Measurements from ENCODE around the gene KRTAP5-7. TPM values are rescaled to one million over a fixed set of nuclear protein-coding genes. Genes with fewer than 3 reads are reported as not detected.

KRTAP5-7 gene
- total and polyA plus RNA-seq, 2 donors (not counting 3 experiments of a cell fraction or from before 2014, with no cell fraction given) = 0.07 TPM; not detected in 1

- H3K36me3 ChIP-seq (ENCODE audit: control insufficient read depth in 2 of 2, extremely low read depth in 1 of 2, insufficient read depth in 2 of 2, low read length in 2 of 2) = peaks cover 0 to 51% of the 10 kb centered on the region in 2 experiments
- H3K27ac ChIP-seq (ENCODE audit: insufficient read depth, low read depth, low read length) = no peak overlapping the region
- no peaks in the 10 kb centered on the region for H3K27me3 ChIP-seq (ENCODE audit: control insufficient read depth in 2 of 2, insufficient read depth in 2 of 2, low read length in 2 of 2)
- no peaks in the 10 kb centered on the region for H3K9me3 ChIP-seq (replicated peaks; ENCODE audit: control insufficient read depth, insufficient read depth, low read length)
- no peak for TF ChIP-seq MYC (IDR thresholded peaks at IDR 0.05; ENCODE audit: low read depth, low read length)
- no peaks in the 10 kb centered on the region for H4K20me1 ChIP-seq (replicated peaks; ENCODE audit: control insufficient read depth, extremely low read depth, insufficient read depth, low read length)
- intact Hi-C loops (cut with micrococcal nuclease) = loop anchor here (10.0 kb wide), 1 partner anchor 100 kb away; the partner anchor contains the start of gene KRTAP5-11
- no peak overlapping the region for H2AFZ ChIP-seq (ENCODE audit: low read depth, low read length)
- H3K9me1 ChIP-seq (replicated peaks; ENCODE audit: control insufficient read depth, extremely low read depth, insufficient read depth, low read length) = no peaks in the 10 kb centered on the region
- no peak overlapping the region for H3K4me3 ChIP-seq (replicated peaks in 1 of 3; ENCODE audit: insufficient read depth in 1 of 3, low read depth in 1 of 3, low read length in 3 of 3)
- dilution Hi-C loops (cut with MboI; ENCODE audit: extremely low pct_ligation_motif_present, low sequenced_read_pairs) = no loop called here
- BruUV-seq (replicated peaks) = no TSS peak
- peaks cover 22% of the 10 kb centered on the region for H3K4me1 ChIP-seq (ENCODE audit: control insufficient read depth, extremely low read depth, insufficient read depth, low read length)
- ChIA-PET CTCF (no interaction called here), POLR2A (no interaction called here)
- FAIRE-seq = no peak
- no peak for DNase-seq (ENCODE audit: low read depth, low spot score)
- no peaks in the 10 kb centered on the region for H3K79me2 ChIP-seq (ENCODE audit: control insufficient read depth, insufficient read depth, low read length)
- H3K9ac ChIP-seq (replicated peaks; ENCODE audit: extremely low read depth, insufficient read depth, low read length) = no peak overlapping the region
- H3K4me2 ChIP-seq (ENCODE audit: insufficient read depth, low read length) = no peak overlapping the region
Observed at GRCh38 chr11:71485063-71485399, 42.0 kb upstream of the KRTAP5-7 start.

GRCh38 chr11:71485466-71485865, 41.6 kb upstream of the KRTAP5-7 start:
- Histone ChIP-seq H2AFZ (ENCODE audit: low read depth, low read length) (no peak overlapping the region), H4K20me1 (replicated peaks; ENCODE audit: control insufficient read depth, extremely low read depth, insufficient read depth, low read length) (no peaks in the 10 kb centered on the region), H3K27ac (ENCODE audit: insufficient read depth, low read depth, low read length) (no peak overlapping the region), H3K4me1 (ENCODE audit: control insufficient read depth, extremely low read depth, insufficient read depth, low read length) (peaks cover 25% of the 10 kb centered on the region), H3K36me3 (ENCODE audit: control insufficient read depth in 2 of 2, extremely low read depth in 1 of 2, insufficient read depth in 2 of 2, low read length in 2 of 2) (peaks cover 0 to 51% of the 10 kb centered on the region in 2 experiments), H3K9me1 (replicated peaks; ENCODE audit: control insufficient read depth, extremely low read depth, insufficient read depth, low read length) (no peaks in the 10 kb centered on the region), H3K4me2 (ENCODE audit: insufficient read depth, low read length) (no peak overlapping the region), H3K4me3 (replicated peaks in 1 of 3; ENCODE audit: insufficient read depth in 1 of 3, low read depth in 1 of 3, low read length in 3 of 3) (no peak overlapping the region), H3K9me3 (replicated peaks; ENCODE audit: control insufficient read depth, insufficient read depth, low read length) (no peaks in the 10 kb centered on the region), H3K27me3 (ENCODE audit: control insufficient read depth in 2 of 2, insufficient read depth in 2 of 2, low read length in 2 of 2) (no peaks in the 10 kb centered on the region), H3K9ac (replicated peaks; ENCODE audit: extremely low read depth, insufficient read depth, low read length) (no peak overlapping the region), H3K79me2 (ENCODE audit: control insufficient read depth, insufficient read depth, low read length) (no peaks in the 10 kb centered on the region)
- CTCF ChIA-PET = no interaction called here
- no peak for DNase-seq (ENCODE audit: low read depth, low spot score)
- no TSS peak for BruUV-seq (replicated peaks)
- no peak for FAIRE-seq
- POLR2A ChIA-PET = no interaction called here
- TF ChIP-seq MAX (IDR thresholded peaks at IDR 0.05; ENCODE audit: insufficient read depth, insufficient read length) (no peak), MYC (IDR thresholded peaks at IDR 0.05; ENCODE audit: low read depth, low read length) (no peak), POLR2A (IDR thresholded peaks at IDR 0.05; ENCODE audit: low read depth, low read length) (no peak), EZH2 (IDR thresholded peaks at IDR 0.05; ENCODE audit: borderline replicate concordance, low read depth, low read length, severe bottlenecking) (no peak), GATA2 (IDR thresholded peaks at IDR 0.05; ENCODE audit: insufficient read depth, insufficient read length, low read depth, low read length) (no peak)
- intact Hi-C loops (cut with micrococcal nuclease) (loop anchor here (10.0 kb wide), 1 partner anchor 99 kb away; the partner anchor contains the start of gene KRTAP5-11), dilution Hi-C loops (cut with MboI; ENCODE audit: extremely low pct_ligation_motif_present, low sequenced_read_pairs) (no loop called here)

All from endothelial cell of umbilical vein (primary cell).